ENCODE measurements around the gene CATSPER1. TPM values are rescaled to one million over a fixed set of nuclear protein-coding genes. Genes with fewer than 3 reads are reported as not detected.

The CATSPER1 gene
- polyA plus RNA-seq, 2 of the 4 experiments (the other 2 are of a cell fraction) = 0.46 to 0.97 TPM

- DNase-seq (ENCODE audit: low read depth in 1 of 2, low spot score in 1 of 2) (no peak), FAIRE-seq (no peak), ATAC-seq (peak; percentile 3 to 7; a peak in 3 of 6 replicates)
- 92% methylated on average over 10 of the region's 12 CpGs for WGBS (ENCODE audit: missing lambda C conversion rate)
- TF ChIP-seq RARB (CRISPR knock-in tag; IDR thresholded peaks at IDR 0.05) (no peak), PBX3 (IDR thresholded peaks at IDR 0.05) (0 out of 2 replicates have a peak, but pooled peaks have one; percentile 8)
- no peaks in the 10 kb centered on the region for H3K9me3 ChIP-seq
- H3K4me2 ChIP-seq = no peak overlapping the region
- no peak overlapping the region for H3K4me3 ChIP-seq
- ChIA-PET CTCF (interaction anchor here (0.7 to 11.8 kb wide), 3 partner anchors 93 to 287 kb away, joined by 3 to 163 read pairs (median 3); partner anchors contain the start of genes CCDC85B and FIBP), POLR2A (no interaction called here)
- H3K27ac ChIP-seq = no peak overlapping the region
- H3K4me1 ChIP-seq = no peaks in the 10 kb centered on the region
These were observed 45.1 kb downstream of the CATSPER1 start for GRCh38 chr11:65981101-65981740.

- Histone ChIP-seq H3K4me1 (no peaks in the 10 kb centered on the region), H3K9me3 (no peaks in the 10 kb centered on the region), H3K4me3 (no peak overlapping the region), H3K4me2 (no peak overlapping the region), H3K27ac (no peak overlapping the region)
- ChIA-PET POLR2A (interaction anchor here (0.8 kb wide), 1 partner anchor 91 kb away, joined by 3 read pairs; the partner anchor contains the start of gene FIBP), CTCF (interaction anchor here (0.6 to 11.8 kb wide), 4 partner anchors 10 to 91 kb away, joined by 3 to 163 read pairs (median 22); partner anchors contain the start of genes CCDC85B and FIBP)
- no peak for DNase-seq (ENCODE audit: low read depth in 1 of 2, low spot score in 1 of 2)
- WGBS (ENCODE audit: missing lambda C conversion rate) = 91% methylated on average over 10 of the region's 10 CpGs
- TF ChIP-seq CHD2 (IDR thresholded peaks at IDR 0.05; ENCODE audit: low read length, partially characterized antibody) (no peak), CHD4 (IDR thresholded peaks at IDR 0.05; ENCODE audit: borderline replicate concordance) (no peak), JUNB (IDR thresholded peaks at IDR 0.05) (no peak)
- no peak for ATAC-seq
- no peak for FAIRE-seq
These were observed 47.0 kb downstream of the CATSPER1 start for GRCh38 chr11:65979261-65979759.

GRCh38 chr11:65978391-65979238, 47.7 kb downstream of the CATSPER1 start:
- ChIA-PET CTCF (interaction anchor here (1.6 to 11.8 kb wide), 4 partner anchors 10 to 91 kb away, joined by 4 to 163 read pairs (median 24); partner anchors contain the start of genes CCDC85B and FIBP), POLR2A (interaction anchor here (0.8 kb wide), 1 partner anchor 90 kb away, joined by 3 read pairs; the partner anchor contains the start of gene FIBP)
- FAIRE-seq = no peak
- no peaks in the 10 kb centered on the region for H3K9me3 ChIP-seq
- ATAC-seq = no peak
- TF ChIP-seq CEBPB (IDR thresholded peaks at IDR 0.05) (no peak), PBX3 (IDR thresholded peaks at IDR 0.05) (no peak), RCOR1 (IDR thresholded peaks at IDR 0.05; ENCODE audit: low read depth, low read length) (no peak), FOSB (CRISPR knock-in tag; IDR thresholded peaks at IDR 0.05) (no peak), EHF (CRISPR knock-in tag; IDR thresholded peaks at IDR 0.05) (no peak), CBX8 (IDR thresholded peaks at IDR 0.05) (no peak), CHD2 (IDR thresholded peaks at IDR 0.05; ENCODE audit: low read length, partially characterized antibody) (no peak), ESRRA (IDR thresholded peaks at IDR 0.05; ENCODE audit: borderline replicate concordance, low read length) (no peak), HOXB13 (CRISPR knock-in tag; IDR thresholded peaks at IDR 0.05; ENCODE audit: low read depth) (no peak), EP300 (IDR thresholded peaks at IDR 0.05) (no peak), FOXS1 (CRISPR knock-in tag; IDR thresholded peaks at IDR 0.05) (no peak), ATOH8 (CRISPR knock-in tag; IDR thresholded peaks at IDR 0.05; ENCODE audit: low read depth) (no peak), KDM5A (IDR thresholded peaks at IDR 0.05) (no peak), ZNF302 (CRISPR knock-in tag; IDR thresholded peaks at IDR 0.05) (no peak), POLR2A (IDR thresholded peaks at IDR 0.05; ENCODE audit: low read length) (no peak), SREBF2 (IDR thresholded peaks at IDR 0.05) (no peak), NFE2L2 (conservative IDR thresholded peaks at IDR 0.05; ENCODE audit: low read length) (no peak)
- 93% methylated on average over 34 of the region's 34 CpGs for whole genome bisulfite sequencing (ENCODE audit: missing lambda C conversion rate)
- H3K27ac ChIP-seq = no peak overlapping the region
- no peaks in the 10 kb centered on the region for H3K4me1 ChIP-seq
- H3K4me3 ChIP-seq = no peak overlapping the region
- DNase-seq (ENCODE audit: low read depth in 1 of 2, low spot score in 1 of 2) = no peak
- no peak overlapping the region for H3K4me2 ChIP-seq
